SU-DHL-6 (cell line): Measurements from ENCODE around the gene CDC42SE1.

Source experiments
- H2AFZ ChIP-seq: fragments of 200-600 bp; sonication (generic); 2 replicates; pipeline ENCODE4 v1.6.1; 2014; ENCODE audit warnings: low read depth, mild to moderate bottlenecking, moderate library complexity, mixed read lengths, antibody characterized with exemption, low read length; ENCODE audit not compliant: severe bottlenecking
- H3F3A ChIP-seq: fragments of 200-600 bp; shearing (Covaris generic); 2 replicates; pipeline ENCODE4 v1.6.0; 2016; ENCODE audit warnings: antibody characterized with exemption, mild to moderate bottlenecking; ENCODE audit not compliant: insufficient read depth
- H3K27ac ChIP-seq: fragments of 200-600 bp; sonication (generic); 2 replicates; pipeline ENCODE4 v1.5.1; 2016; ENCODE audit warnings: low read depth, mild to moderate bottlenecking, low read length, moderate library complexity, mixed read lengths
- H3K27me3 ChIP-seq: fragments of 200-600 bp; sonication (generic), shearing (Covaris generic); 2 replicates; pipeline ENCODE4 v1.6.0; 2014; ENCODE audit warnings: mild to moderate bottlenecking, low read length
- H3K36me3 ChIP-seq: fragments of 200-600 bp; sonication (generic); 2 replicates; pipeline ENCODE4 v1.6.1; 2014; ENCODE audit warnings: mild to moderate bottlenecking, low read length, mixed read lengths
- H3K4me2 ChIP-seq: fragments of 300-600, 200-600 bp; shearing (Covaris generic), sonication (generic); 2 replicates; pipeline ENCODE4 v1.6.0; 2014; ENCODE audit warnings: low read length, low read depth, mild to moderate bottlenecking; ENCODE audit not compliant: poor library complexity, severe bottlenecking
- H3K4me3 ChIP-seq: fragments of 200-600 bp; sonication (generic); 2 replicates; pipeline ENCODE4 v1.5.1; 2014; ENCODE audit warnings: antibody characterized with exemption, low read length, mild to moderate bottlenecking, mixed read lengths; ENCODE audit not compliant: insufficient read depth, poor library complexity, severe bottlenecking
- H3K79me2 ChIP-seq: fragments of 200-600 bp; sonication (generic); 2 replicates; pipeline ENCODE4 v1.6.1; 2014; ENCODE audit warnings: mild to moderate bottlenecking, low read length, moderate library complexity; ENCODE audit not compliant: insufficient read depth
- H3K9ac ChIP-seq: fragments of 200-600 bp; sonication (generic); 2 replicates; pipeline ENCODE4 v1.7.0; 2014; ENCODE audit warnings: mild to moderate bottlenecking, low read length
- H3K9me2 ChIP-seq: fragments of 200-600 bp; sonication (generic); replicated peaks from 2 replicates; pipeline ENCODE4 v1.6.1; 2014; ENCODE audit warnings: low read length; ENCODE audit not compliant: insufficient read depth
- H3K9me3 ChIP-seq: fragments of 200-600 bp; sonication (generic); 2 replicates; pipeline ENCODE4 v1.6.1; 2014; ENCODE audit warnings: low read length, mixed read lengths; ENCODE audit not compliant: insufficient read depth
- H4K20me1 ChIP-seq: fragments of 200-600 bp; sonication (generic); 2 replicates; pipeline ENCODE4 v1.6.1; 2014; ENCODE audit warnings: low read depth, mild to moderate bottlenecking, antibody characterized with exemption, low read length, moderate library complexity, mixed read lengths
- EZH2phosphoT487 ChIP-seq: fragments of 200-600 bp; sonication (generic), shearing (Covaris generic); conservative IDR thresholded peaks from 2 replicates; pipeline ENCODE4 v1.6.1; 2018; ENCODE audit warnings: mild to moderate bottlenecking, antibody characterized with exemption, low read length, moderate library complexity, mixed read lengths
- TF ChIP-seq, protein P1 (sequence below): fragments of 200-600 bp; sonication (generic); IDR thresholded peaks from one replicate; pipeline ENCODE4 v1.5.1; 2017; ENCODE audit warnings: antibody characterized with exemption, mild to moderate bottlenecking, low read length, moderate library complexity; ENCODE audit not compliant: insufficient read depth, poor library complexity, severe bottlenecking

The CDC42SE1 gene

GRCh38 chr1:151009206-151009587 is 50.2 kb downstream of the CDC42SE1 start:
- H3K36me3 ChIP-seq = no peaks in the 10 kb centered on the region
- peak overlapping the region; percentile 87 for H3K4me3 ChIP-seq
- H3K9me2 ChIP-seq = no peaks in the 10 kb centered on the region
- TF ChIP-seq EZH2phosphoT487 = no peak
- H3K9ac ChIP-seq = peak overlapping the region; percentile 83
- H3K79me2 ChIP-seq = peaks cover 12% of the 10 kb centered on the region; the same call in 1 of the 2 replicates
- no peaks in the 10 kb centered on the region for H3K27me3 ChIP-seq
- H2AFZ ChIP-seq = peak overlapping the region; percentile 85
- peak overlapping the region; percentile 75 for H3K4me2 ChIP-seq
- H3K27ac ChIP-seq = no peak overlapping the region
- H3K9me3 ChIP-seq = no peaks in the 10 kb centered on the region
- peaks cover 8% of the 10 kb centered on the region; the same call in 1 of the 2 replicates for H3F3A ChIP-seq
- H4K20me1 ChIP-seq = no peaks in the 10 kb centered on the region

GRCh38 chr1:151008244-151009205 is 50.9 kb downstream of the CDC42SE1 start, which contains the start of gene PRUNE1:
Gene PRUNE1, plus strand, starts transcription at chr1:151008449. Its CDS starts 184 bp downstream, at chr1:151008633.
- peaks cover 12% of the 10 kb centered on the region; the same call in 1 of the 2 replicates for H3K79me2 ChIP-seq
- TF ChIP-seq, protein P1, sequence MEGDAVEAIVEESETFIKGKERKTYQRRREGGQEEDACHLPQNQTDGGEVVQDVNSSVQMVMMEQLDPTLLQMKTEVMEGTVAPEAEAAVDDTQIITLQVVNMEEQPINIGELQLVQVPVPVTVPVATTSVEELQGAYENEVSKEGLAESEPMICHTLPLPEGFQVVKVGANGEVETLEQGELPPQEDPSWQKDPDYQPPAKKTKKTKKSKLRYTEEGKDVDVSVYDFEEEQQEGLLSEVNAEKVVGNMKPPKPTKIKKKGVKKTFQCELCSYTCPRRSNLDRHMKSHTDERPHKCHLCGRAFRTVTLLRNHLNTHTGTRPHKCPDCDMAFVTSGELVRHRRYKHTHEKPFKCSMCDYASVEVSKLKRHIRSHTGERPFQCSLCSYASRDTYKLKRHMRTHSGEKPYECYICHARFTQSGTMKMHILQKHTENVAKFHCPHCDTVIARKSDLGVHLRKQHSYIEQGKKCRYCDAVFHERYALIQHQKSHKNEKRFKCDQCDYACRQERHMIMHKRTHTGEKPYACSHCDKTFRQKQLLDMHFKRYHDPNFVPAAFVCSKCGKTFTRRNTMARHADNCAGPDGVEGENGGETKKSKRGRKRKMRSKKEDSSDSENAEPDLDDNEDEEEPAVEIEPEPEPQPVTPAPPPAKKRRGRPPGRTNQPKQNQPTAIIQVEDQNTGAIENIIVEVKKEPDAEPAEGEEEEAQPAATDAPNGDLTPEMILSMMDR = no peak
- TF ChIP-seq EZH2phosphoT487 = no peak

DNA sequence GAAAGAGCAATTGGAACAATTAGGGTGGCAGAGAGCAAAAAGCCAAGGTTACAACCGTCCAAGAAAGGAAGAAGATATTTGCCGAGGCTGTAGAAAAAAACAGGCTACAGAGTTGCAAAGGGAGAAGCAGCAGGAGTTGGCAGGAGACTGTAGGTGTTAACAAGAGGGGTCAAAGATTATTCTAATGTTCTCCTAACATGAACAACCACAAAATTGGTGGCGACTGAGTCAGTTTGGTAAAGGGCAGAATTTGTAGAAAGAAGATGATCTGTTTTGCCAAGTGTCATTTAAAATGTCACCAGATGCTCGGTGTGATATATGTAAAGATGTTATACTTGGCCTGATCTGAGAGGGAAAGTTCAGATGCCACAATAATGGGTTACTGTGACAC is 51.6 kb downstream of the CDC42SE1 start:
- no peaks in the 10 kb centered on the region for H3K9me3 ChIP-seq
- peak overlapping the region; percentile 85 for H2AFZ ChIP-seq
- H3K4me3 ChIP-seq = peak overlapping the region; percentile 87
- H3K9ac ChIP-seq = peak overlapping the region; percentile 83
- peak overlapping the region; percentile 51 for H3K27ac ChIP-seq
- H3K79me2 ChIP-seq = peaks cover 12% of the 10 kb centered on the region; the same call in 1 of the 2 replicates
- no peaks in the 10 kb centered on the region for H3K36me3 ChIP-seq
- peaks cover 8% of the 10 kb centered on the region; the same call in 1 of the 2 replicates for H3F3A ChIP-seq
- no peaks in the 10 kb centered on the region for H4K20me1 ChIP-seq
- H3K4me2 ChIP-seq = peak overlapping the region; percentile 75
- TF ChIP-seq, protein P1 = no peak
- TF ChIP-seq EZH2phosphoT487 = no peak
- no peaks in the 10 kb centered on the region for H3K27me3 ChIP-seq
- H3K9me2 ChIP-seq = no peaks in the 10 kb centered on the region

More at GRCh38 chr1:151008244-151009205, 50.9 kb downstream of the CDC42SE1 start, which contains the start of gene PRUNE1:
- Histone ChIP-seq H3K4me3 (peak within 1 kb of the TSS; percentile 87), H4K20me1 (no peaks in the 10 kb centered on the region), H3K4me2 (peak within 1 kb of the TSS; percentile 75), H2AFZ (peak within 1 kb of the TSS; percentile 85), H3K9ac (peak within 1 kb of the TSS; percentile 83), H3K27me3 (no peaks in the 10 kb centered on the region), H3K36me3 (no peaks in the 10 kb centered on the region), H3K27ac (peak within 1 kb of the TSS; percentile 51), H3K9me2 (no peaks in the 10 kb centered on the region), H3F3A (peaks cover 8% of the 10 kb centered on the region; the same call in 1 of the 2 replicates), H3K9me3 (no peaks in the 10 kb centered on the region)
